K562 (cell line): ENCODE results near the gene NDUFS5. TPM values are rescaled to one million over a fixed set of nuclear protein-coding genes. Genes with fewer than 3 reads are reported as not detected.
"Not testable (repeated sequence)": the region's sequence is repeated elsewhere in the genome, so short reads cannot be mapped to it uniquely, and the experiment has no call there.

Source experiments
- ATAC-seq: fragments of 200-7000 bp; cut with Tn5 transposase; 3 replicates; pipeline ENCODE4 v1.9.1; 2020; ENCODE audit warnings: moderate library complexity
- BruUV-seq: library from RNA; stranded (reverse); fragments of 400-500 nt; replicated peaks from 2 replicates; lab custom pipeline; 2021; lab: Mats Ljungman, UMichigan
- CTCF ChIA-PET: fragments of 300-600 bp; formaldehyde crosslinking; extraction: SDS; loops from one replicate; lab custom pipeline; 2021; ENCODE audit warnings: low intra/inter-chr PET ratio; lab: Yijun Ruan, JAX
- POLR2A ChIA-PET: fragments of 300-600, 350-650 bp; sonication (Branson Sonifier 250); formaldehyde crosslinking; extraction: SDS; loops from one replicate; lab custom pipeline; 2021; ENCODE audit warnings: antibody characterized with exemption, inconsistent platforms; lab: Yijun Ruan, JAX
- DNase-seq, 4 experiments: peaks; one replicate each; pipeline versions ENCODE4 v3.0.0 to v3.0.0-alpha.2; 2011 to 2018; ENCODE audit warnings: low spot score in 3 of 4, mixed read lengths in 3 of 4; ENCODE audit errors: extremely low read depth in 1 of 4
- FAIRE-seq: peaks from 2 replicates; lab custom pipeline; 2011; peaks lifted over from hg19 to GRCh38; lab: Jason Lieb, UNC
- H2AFZ ChIP-seq: 2 replicates; pipeline ENCODE4 v1.6.0; 2011; ENCODE audit warnings: low read depth, low read length, control low read depth, inconsistent platforms
- H3K27ac ChIP-seq: fragments of 200-600 bp; 3 replicates; pipeline ENCODE4 v1.8.0; 2011; ENCODE audit warnings: low read depth, mild to moderate bottlenecking, control low read depth, inconsistent platforms, low read length, moderate library complexity, mixed read lengths; ENCODE audit errors: extremely low read depth
- H3K27me3 ChIP-seq, 2 experiments: fragments of 300-600 bp in 1 of 2; 2 replicates in 1 of 2; 3 replicates in 1 of 2; pipeline versions ENCODE4 v1.6.0 to v1.8.0; 2011; ENCODE audit warnings: inconsistent platforms in 2 of 2, low read length in 2 of 2, mild to moderate bottlenecking in 1 of 2, mixed read lengths in 1 of 2, moderate library complexity in 1 of 2; ENCODE audit not compliant: control insufficient read depth in 2 of 2, insufficient read depth in 2 of 2
- H3K36me3 ChIP-seq: fragments of 300-600 bp; 3 replicates; pipeline ENCODE4 v1.8.0; 2011; ENCODE audit warnings: mild to moderate bottlenecking, low read length, inconsistent platforms; ENCODE audit not compliant: control insufficient read depth, insufficient read depth
- H3K4me1 ChIP-seq, 2 experiments: fragments of 200-600 bp in 1 of 2; replicated peaks in 1 of 2; 2 replicates in 1 of 2; 3 replicates in 1 of 2; pipeline versions ENCODE4 v1.5.1 to v1.8.0; 2011; ENCODE audit warnings: inconsistent platforms in 2 of 2, low read length in 2 of 2, mild to moderate bottlenecking in 1 of 2, mixed read lengths in 1 of 2, moderate library complexity in 1 of 2; ENCODE audit not compliant: control insufficient read depth in 2 of 2, insufficient read depth in 2 of 2
- H3K4me2 ChIP-seq: 2 replicates; pipeline ENCODE4 v1.6.1; 2011; ENCODE audit warnings: low read length, control low read depth, inconsistent platforms, mixed read lengths; ENCODE audit not compliant: insufficient read depth
- H3K4me3 ChIP-seq: fragments of 200-600 bp; sonication (generic), shearing (Covaris generic); 2 replicates; pipeline ENCODE4 v1.5.1; 2016; ENCODE audit warnings: control low read depth, inconsistent platforms
- H3K79me2 ChIP-seq: fragments of 200-600 bp; 3 replicates; pipeline ENCODE4 v1.8.0; 2011; ENCODE audit warnings: low read length, inconsistent platforms; ENCODE audit not compliant: control insufficient read depth, insufficient read depth
- H3K9ac ChIP-seq, 2 experiments: 2 replicates each; pipeline versions ENCODE4 v1.6.0 to v1.6.1; 2011; ENCODE audit warnings: low read depth in 2 of 2, low read length in 2 of 2, control low read depth in 1 of 2, inconsistent platforms in 1 of 2, mild to moderate bottlenecking in 1 of 2, mixed read lengths in 1 of 2; ENCODE audit not compliant: insufficient read depth in 1 of 2
- H3K9me1 ChIP-seq: one replicate; pipeline ENCODE4 v1.6.0; 2011; ENCODE audit warnings: inconsistent platforms, mild to moderate bottlenecking, low read length, moderate library complexity; ENCODE audit not compliant: control insufficient read depth, insufficient read depth
- H3K9me3 ChIP-seq: replicated peaks from 2 replicates; pipeline ENCODE4 v1.5.1; 2011; ENCODE audit warnings: low read depth, low read length, inconsistent platforms; ENCODE audit not compliant: control insufficient read depth, insufficient read depth
- H4K20me1 ChIP-seq: replicated peaks from 2 replicates; pipeline ENCODE4 v1.6.1; 2011; ENCODE audit warnings: low read length, inconsistent platforms, mixed read lengths; ENCODE audit not compliant: control insufficient read depth, insufficient read depth
- ADNP ChIP-seq: fragments of 200-800 bp; sonication (Bioruptor generic); IDR thresholded peaks from 2 replicates; pipeline ENCODE4 v1.6.1; 2016; ENCODE audit warnings: missing genetic modification characterization, missing compliant biosample characterization
- CBFA2T3 ChIP-seq: fragments of 450-650 bp; IDR thresholded peaks from 2 replicates; pipeline ENCODE4 v1.6.1; 2017
- CBX3 ChIP-seq, 2 experiments: IDR thresholded peaks; 1 replicate in 1 of 2; 2 replicates in 1 of 2; pipeline ENCODE4 v1.6.1; 2012; ENCODE audit warnings: inconsistent platforms in 2 of 2, low read length in 2 of 2, borderline replicate concordance in 1 of 2, control low read depth in 1 of 2
- HNRNPK ChIP-seq: fragments of 200-400 bp; formaldehyde crosslinking; IDR thresholded peaks from one replicate; pipeline ENCODE4 v1.6.1; 2018; ENCODE audit warnings: mild to moderate bottlenecking, low read depth, low read length; ENCODE audit not compliant: poor library complexity, severe bottlenecking
- JUND ChIP-seq, 2 experiments: IDR thresholded peaks; 2 replicates in 1 of 2; 3 replicates in 1 of 2; pipeline ENCODE4 v1.6.1; 2011; ENCODE audit warnings: borderline replicate concordance in 2 of 2, low read depth in 2 of 2, low read length in 2 of 2, improper control_type of control experiment in 1 of 2, missing biosample characterization in 1 of 2, missing genetic modification characterization in 1 of 2, missing genetic modification reagents in 1 of 2
- TRIM28 ChIP-seq: fragments of 450-650 bp; IDR thresholded peaks from 2 replicates; pipeline ENCODE4 v1.6.1; 2017
- ZBTB33 ChIP-seq: sonication (generic); formaldehyde crosslinking; IDR thresholded peaks from 2 replicates; pipeline ENCODE4 v1.8.1; 2023; ENCODE audit warnings: mild to moderate bottlenecking, missing genetic modification reagents
- ZNF449 ChIP-seq: fragments of 250-450 bp; sonication (Bioruptor Pico); IDR thresholded peaks from 2 replicates; pipeline ENCODE4 v1.8.0; 2022; ENCODE audit warnings: moderate library complexity, mild to moderate bottlenecking, inconsistent platforms
- WGBS: fragments of 100-300 bp; shearing (Covaris generic); methylation state at CpG from one replicate; pipeline ENCODE4 v1.1.6; 2016; ENCODE audit warnings: low coverage, mixed read lengths; ENCODE audit not compliant: insufficient coverage; ENCODE audit errors: missing lambda C conversion rate; 5-methylcytosine and 5-hydroxymethylcytosine counted together
- in situ Hi-C: fragments of 300-500 bp; cut with MboI; formaldehyde crosslinking; loops from 4 replicates; pipeline ENCODE4 v1.15.0; 2018; ENCODE audit warnings: inconsistent platforms, mixed read lengths
- intact Hi-C: fragments of 100-400 bp; cut with micrococcal nuclease; formaldehyde crosslinking; loops from 2 replicates; pipeline ENCODE4 v1.14.2; 2022
- polyA plus RNA-seq, 8 experiments: library from polyadenylated mRNA; depleted of rRNA in 4 of 8; stranded (reverse) in 5 of 8; unstranded in 3 of 8; fragments of >200 nt; fragmentation: Nextera tagmentation in 2 of 8; fragmentation: Illumina TruSeq in 1 of 8; extraction: Ambion mirVana in 2 of 8; extraction: Trizol in 1 of 8; gene quantifications; 2 replicates each; pipeline versions ENCODE4 v1.2.1 to v1.2.3, GENCODE V29; 2011 to 2014; ENCODE audit warnings: inconsistent platforms in 1 of 8, missing spikeins in 1 of 8
- total RNA-seq, 7 experiments: library from RNA; depleted of rRNA in 6 of 7; stranded (reverse); fragments of >200 nt in 6 of 7; fragmentation: Illumina TruSeq in 2 of 7; extraction: Trizol in 2 of 7; gene quantifications; 2 replicates each; pipeline versions ENCODE4 v1.2.1 to v1.2.3, GENCODE V29; 2011 to 2021; ENCODE audit warnings: low replicate concordance in 1 of 7

Gene NDUFS5
- total and polyA plus RNA-seq, 9 of the 15 experiments (the other 6 are each of a cell fraction or from before 2014, with no cell fraction given) = 499 to 2,737 (median 1,281) TPM

GRCh38 chr1:39071557-39071956, 45.4 kb downstream of the NDUFS5 start:
- H3K9me1 ChIP-seq, H3K4me2 ChIP-seq, H2AFZ ChIP-seq, H3K9me3 ChIP-seq, H4K20me1 ChIP-seq, intact Hi-C loops, H3K36me3 ChIP-seq, BruUV-seq, H3K79me2 ChIP-seq, H3K9ac ChIP-seq, POLR2A ChIA-PET, H3K4me3 ChIP-seq, ATAC-seq, in situ Hi-C loops, H3K4me1 ChIP-seq, H3K27ac ChIP-seq, CTCF ChIA-PET, H3K27me3 ChIP-seq, DNase-seq, FAIRE-seq: not testable (repeated sequence)
- peak in 1 of 2 experiments; percentile 56; a peak in 1 of 3 replicates for TF ChIP-seq CBX3 (IDR thresholded peaks at IDR 0.05; ENCODE audit: borderline replicate concordance in 1 of 2, low read length in 2 of 2)
- 0 out of 2 replicates have a peak, but pooled peaks have one; percentile 29 for TF ChIP-seq TRIM28

GRCh38 chr1:39076127-39076798, 50.1 kb downstream of the NDUFS5 start:
- Histone ChIP-seq H2AFZ (peak overlapping the region; percentile 40; the same call in 1 of the 2 replicates), H3K4me2 (no peak overlapping the region), H3K4me3 (no peak overlapping the region), H3K79me2 (no peaks in the 10 kb centered on the region), H3K36me3 (no peaks in the 10 kb centered on the region), H4K20me1 (no peaks in the 10 kb centered on the region), H3K9ac (peak overlapping the region in 1 of 2 experiments; percentile 43; a peak in 1 of 4 replicates), H3K9me1 (no peaks in the 10 kb centered on the region), H3K27me3 (0 out of 5 replicates have a peak, but pooled peaks cover 0 to 5% of the 10 kb centered on the region in 2 experiments), H3K4me1 (peaks cover 3 to 12% of the 10 kb centered on the region in 2 experiments; a peak in 2 of 5 replicates), H3K9me3 (no peaks in the 10 kb centered on the region), H3K27ac (no peak overlapping the region)
- in situ Hi-C loops = no loop called here
- BruUV-seq = no TSS peak
- CTCF ChIA-PET = interaction anchor here (0.6 kb wide), 1 partner anchor 116 kb away, joined by 3 read pairs; no protein-coding TSS in a partner anchor
- ATAC-seq (peak; percentile 25; the same call in 2 of the 3 replicates), DNase-seq (peak in 3 of 4 experiments; percentile 9 to 47 (median 16)), FAIRE-seq (no peak)
- POLR2A ChIA-PET = interaction anchor here (0.6 to 2.0 kb wide), 5 partner anchors 9 to 39 kb away, joined by 3 to 6 read pairs (median 4); no protein-coding TSS in a partner anchor
- intact Hi-C loops = no loop called here
- WGBS = 33% methylated on average over 13 of the region's 13 CpGs
- TF ChIP-seq ADNP (tag) (peak; percentile 31; the same call in 1 of the 2 replicates), HNRNPK (no peak), JUND (IDR thresholded peaks at IDR 0.05; ENCODE audit: borderline replicate concordance, low read depth, low read length) (peak; percentile 43; the same call in 1 of the 2 replicates), JUND (tag; IDR thresholded peaks at IDR 0.05; ENCODE audit: borderline replicate concordance, low read depth, low read length) (no peak; the same call in 2 of the 3 replicates), ZBTB33 (CRISPR knock-in tag) (peak; percentile 93), ZNF449 (CRISPR knock-in tag) (no peak), CBFA2T3 (peak; percentile 43)
